ENCODE data around the gene LNX1.

LNX1 gene

GRCh38 chr4:53635697-53636483, 44.6 kb upstream of the LNX1 start:
- no peak overlapping the region for H3K4me3 ChIP-seq (replicated peaks; ENCODE audit: insufficient read depth, low read length)
- H3K27me3 ChIP-seq (ENCODE audit: insufficient read depth, poor library complexity, severe bottlenecking) = no peaks in the 10 kb centered on the region
- TF ChIP-seq, protein P1, sequence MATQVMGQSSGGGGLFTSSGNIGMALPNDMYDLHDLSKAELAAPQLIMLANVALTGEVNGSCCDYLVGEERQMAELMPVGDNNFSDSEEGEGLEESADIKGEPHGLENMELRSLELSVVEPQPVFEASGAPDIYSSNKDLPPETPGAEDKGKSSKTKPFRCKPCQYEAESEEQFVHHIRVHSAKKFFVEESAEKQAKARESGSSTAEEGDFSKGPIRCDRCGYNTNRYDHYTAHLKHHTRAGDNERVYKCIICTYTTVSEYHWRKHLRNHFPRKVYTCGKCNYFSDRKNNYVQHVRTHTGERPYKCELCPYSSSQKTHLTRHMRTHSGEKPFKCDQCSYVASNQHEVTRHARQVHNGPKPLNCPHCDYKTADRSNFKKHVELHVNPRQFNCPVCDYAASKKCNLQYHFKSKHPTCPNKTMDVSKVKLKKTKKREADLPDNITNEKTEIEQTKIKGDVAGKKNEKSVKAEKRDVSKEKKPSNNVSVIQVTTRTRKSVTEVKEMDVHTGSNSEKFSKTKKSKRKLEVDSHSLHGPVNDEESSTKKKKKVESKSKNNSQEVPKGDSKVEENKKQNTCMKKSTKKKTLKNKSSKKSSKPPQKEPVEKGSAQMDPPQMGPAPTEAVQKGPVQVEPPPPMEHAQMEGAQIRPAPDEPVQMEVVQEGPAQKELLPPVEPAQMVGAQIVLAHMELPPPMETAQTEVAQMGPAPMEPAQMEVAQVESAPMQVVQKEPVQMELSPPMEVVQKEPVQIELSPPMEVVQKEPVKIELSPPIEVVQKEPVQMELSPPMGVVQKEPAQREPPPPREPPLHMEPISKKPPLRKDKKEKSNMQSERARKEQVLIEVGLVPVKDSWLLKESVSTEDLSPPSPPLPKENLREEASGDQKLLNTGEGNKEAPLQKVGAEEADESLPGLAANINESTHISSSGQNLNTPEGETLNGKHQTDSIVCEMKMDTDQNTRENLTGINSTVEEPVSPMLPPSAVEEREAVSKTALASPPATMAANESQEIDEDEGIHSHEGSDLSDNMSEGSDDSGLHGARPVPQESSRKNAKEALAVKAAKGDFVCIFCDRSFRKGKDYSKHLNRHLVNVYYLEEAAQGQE (IDR thresholded peaks at IDR 0.05; ENCODE audit: insufficient replicate concordance, low read depth) = no peak
- no peak for TF ChIP-seq CTCF (IDR thresholded peaks at IDR 0.05; ENCODE audit: insufficient read depth, low read length)
- TF ChIP-seq POLR2AphosphoS5 (IDR thresholded peaks at IDR 0.05; ENCODE audit: low read depth) = no peak
- no peak for TF ChIP-seq SPI1 (IDR thresholded peaks at IDR 0.05; ENCODE audit: borderline replicate concordance, low read depth)
- TF ChIP-seq GABPA (IDR thresholded peaks at IDR 0.05; ENCODE audit: low read depth) = no peak
- H3K27ac ChIP-seq (replicated peaks) = no peak overlapping the region
- DNase-seq (ENCODE audit: low read depth in 1 of 2, low spot score in 1 of 2) = no peak

DNA sequence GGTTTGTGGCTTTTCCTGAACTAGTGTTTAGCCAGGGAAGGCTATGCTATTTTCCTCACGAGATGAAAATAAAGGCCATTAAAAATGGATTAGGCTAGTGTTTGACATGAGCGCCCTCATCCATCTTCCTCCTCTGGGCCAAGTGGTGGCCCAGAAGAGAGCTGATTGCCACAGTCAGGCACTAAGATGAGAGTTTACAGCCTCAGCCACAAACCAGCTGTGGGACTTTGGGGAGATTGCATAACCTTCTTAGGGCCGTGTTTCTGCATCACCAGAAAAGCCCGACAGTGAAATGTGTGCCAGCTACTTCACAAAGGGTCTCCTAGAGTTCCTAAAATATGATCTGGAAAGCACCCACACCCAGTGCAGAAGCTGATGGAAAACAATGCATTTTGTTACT, 42.3 kb upstream of the LNX1 start:
- H3K4me3 ChIP-seq (replicated peaks; ENCODE audit: insufficient read depth, low read length) = no peak overlapping the region
- H3K27me3 ChIP-seq (ENCODE audit: insufficient read depth, poor library complexity, severe bottlenecking) = no peaks in the 10 kb centered on the region
- DNase-seq (ENCODE audit: low read depth in 1 of 2, low spot score in 1 of 2) = peak; percentile 33 to 65
- TF ChIP-seq SPI1 (IDR thresholded peaks at IDR 0.05; ENCODE audit: borderline replicate concordance, low read depth) = no peak
- no peak for TF ChIP-seq POLR2AphosphoS5 (IDR thresholded peaks at IDR 0.05; ENCODE audit: low read depth)
- TF ChIP-seq, protein P1 (IDR thresholded peaks at IDR 0.05; ENCODE audit: insufficient replicate concordance, low read depth) = no peak
- TF ChIP-seq GABPA (IDR thresholded peaks at IDR 0.05; ENCODE audit: low read depth) = no peak
- TF ChIP-seq CTCF (IDR thresholded peaks at IDR 0.05; ENCODE audit: insufficient read depth, low read length) = no peak
- H3K27ac ChIP-seq (replicated peaks) = no peak overlapping the region

DNA sequence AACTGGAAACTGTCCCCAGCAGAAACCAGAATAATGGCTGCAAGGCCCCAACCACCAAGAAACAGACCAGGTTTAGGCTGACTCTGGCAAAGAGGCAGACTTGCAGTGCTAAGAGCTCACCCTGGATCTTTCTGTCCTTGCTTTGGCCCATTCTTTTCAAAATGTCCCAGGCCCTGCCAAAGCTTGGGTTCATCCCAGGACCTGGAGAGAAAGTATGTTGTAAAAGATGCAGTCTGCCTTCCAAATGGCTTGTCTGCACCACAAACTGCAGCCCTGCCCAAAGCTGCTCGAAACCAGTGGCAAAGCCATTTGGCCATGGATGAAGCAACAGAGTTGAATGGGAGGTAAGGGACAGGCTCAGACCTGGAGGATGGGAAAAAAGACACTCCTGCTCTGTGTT, 38.0 kb upstream of the LNX1 start:
- DNase-seq (ENCODE audit: low read depth in 1 of 2, low spot score in 1 of 2) = no peak
- H3K4me3 ChIP-seq (replicated peaks; ENCODE audit: insufficient read depth, low read length) = no peak overlapping the region
- H3K27me3 ChIP-seq (ENCODE audit: insufficient read depth, poor library complexity, severe bottlenecking) = peaks cover 6% of the 10 kb centered on the region
- no peak overlapping the region for H3K27ac ChIP-seq (replicated peaks)
- TF ChIP-seq SPI1 (IDR thresholded peaks at IDR 0.05; ENCODE audit: borderline replicate concordance, low read depth) (no peak), POLR2AphosphoS5 (IDR thresholded peaks at IDR 0.05; ENCODE audit: low read depth) (no peak), GABPA (IDR thresholded peaks at IDR 0.05; ENCODE audit: low read depth) (no peak), CTCF (IDR thresholded peaks at IDR 0.05; ENCODE audit: insufficient read depth, low read length) (no peak)
- TF ChIP-seq, protein P1 (IDR thresholded peaks at IDR 0.05; ENCODE audit: insufficient replicate concordance, low read depth) = no peak

All from HL-60 (cell line).